GM13977 (cell line): ENCODE measurements around the gene KRTAP16-1.

Experiments
- DNase-seq: peaks from one replicate; pipeline ENCODE4 v3.0.0; 2012; ENCODE audit warnings: low spot score
- CTCF ChIP-seq: IDR thresholded peaks from 2 replicates; pipeline ENCODE4 v1.5.1; 2012; ENCODE audit warnings: mild to moderate bottlenecking, control low read depth; ENCODE audit not compliant: insufficient read depth; ENCODE audit errors: extremely low read depth, missing control alignments
- in situ Hi-C: fragments of 300-500 bp; cut with MboI; formaldehyde crosslinking; loops from one replicate; pipeline ENCODE4 v1.12.0; 2022; ENCODE audit warnings: low sequenced_read_pairs, low pct_unique_long_range_greater_than_20kb, mixed read lengths, inconsistent platforms; ENCODE audit not compliant: unreplicated experiment

The KRTAP16-1 gene

GRCh38 chr17:41345992-41346391 is 36.9 kb upstream of the KRTAP16-1 start:
- TF ChIP-seq CTCF: no peak
- no peak for DNase-seq
- in situ Hi-C loops: no loop called here

- in situ Hi-C loops: no loop called here
These were observed 33.9 kb upstream of the KRTAP16-1 start for GRCh38 chr17:41343029-41343428.

DNA sequence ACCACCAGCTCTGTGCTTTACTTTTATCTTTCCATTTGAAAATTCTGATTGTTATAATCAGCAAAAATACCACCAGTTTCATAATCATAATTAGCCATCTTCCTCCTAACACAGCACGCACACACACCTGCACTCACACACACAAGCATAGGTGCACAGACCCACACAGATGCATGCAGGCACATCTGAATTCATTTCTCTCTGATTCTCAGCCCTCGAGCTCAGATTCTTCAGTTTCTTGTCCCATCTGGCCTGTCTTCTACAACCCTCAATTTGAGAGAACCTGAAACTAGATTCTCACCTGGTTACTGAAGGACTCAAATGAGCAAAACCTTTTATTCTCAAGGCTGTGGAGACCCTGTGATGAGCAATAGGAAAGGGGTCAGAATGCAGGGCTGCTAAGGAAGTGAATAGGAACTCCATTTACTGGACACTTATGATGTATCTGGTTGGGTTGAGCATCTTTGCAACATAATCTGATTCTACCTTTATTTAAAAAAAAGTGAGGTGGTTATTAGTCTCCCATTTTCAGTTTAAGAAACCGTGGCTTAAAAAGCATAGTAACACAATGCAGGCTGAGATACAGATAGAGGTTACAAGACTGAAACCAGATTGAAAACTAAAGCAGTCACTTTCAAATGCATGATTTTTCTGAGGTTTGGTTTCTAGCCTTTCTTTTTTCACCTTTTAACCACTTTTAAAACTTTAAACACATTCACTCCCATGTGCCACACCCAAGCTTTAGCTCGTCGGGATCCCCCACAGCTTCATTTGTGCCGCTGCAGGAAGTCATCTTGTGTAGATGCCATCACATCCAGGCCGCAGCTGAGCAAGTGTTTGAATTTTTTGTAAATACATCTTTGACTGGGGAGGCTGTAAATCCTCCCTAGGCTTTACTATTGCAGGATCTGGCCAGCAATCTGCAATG is 32.1 kb upstream of the KRTAP16-1 start:
- no peak for DNase-seq
- TF ChIP-seq CTCF: no peak
- in situ Hi-C loops: no loop called here

More at GRCh38 chr17:41343029-41343428, 33.9 kb upstream of the KRTAP16-1 start:
- no peak for DNase-seq
- no peak for TF ChIP-seq CTCF

DNA sequence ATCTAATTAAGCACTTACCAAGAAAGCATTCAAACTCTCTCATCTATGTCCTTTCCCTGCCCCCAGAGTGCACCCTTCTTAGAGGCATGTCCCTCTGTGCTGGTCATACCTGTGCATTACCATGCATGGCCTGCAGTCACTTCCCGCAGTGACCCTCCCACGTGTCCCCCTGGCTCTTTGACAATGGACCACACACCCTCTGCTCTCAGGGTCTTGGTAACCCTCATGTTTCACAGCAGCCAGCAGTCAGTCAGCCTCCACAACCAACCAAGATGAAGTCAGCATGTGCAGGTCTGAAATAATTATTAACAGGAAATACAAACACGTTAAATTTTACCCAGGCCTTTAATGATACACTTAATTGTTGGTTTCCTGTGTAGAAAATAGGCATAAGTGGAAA is 31.4 kb upstream of the KRTAP16-1 start:
- no peak for TF ChIP-seq CTCF
- in situ Hi-C loops: no loop called here
- no peak for DNase-seq

DNA sequence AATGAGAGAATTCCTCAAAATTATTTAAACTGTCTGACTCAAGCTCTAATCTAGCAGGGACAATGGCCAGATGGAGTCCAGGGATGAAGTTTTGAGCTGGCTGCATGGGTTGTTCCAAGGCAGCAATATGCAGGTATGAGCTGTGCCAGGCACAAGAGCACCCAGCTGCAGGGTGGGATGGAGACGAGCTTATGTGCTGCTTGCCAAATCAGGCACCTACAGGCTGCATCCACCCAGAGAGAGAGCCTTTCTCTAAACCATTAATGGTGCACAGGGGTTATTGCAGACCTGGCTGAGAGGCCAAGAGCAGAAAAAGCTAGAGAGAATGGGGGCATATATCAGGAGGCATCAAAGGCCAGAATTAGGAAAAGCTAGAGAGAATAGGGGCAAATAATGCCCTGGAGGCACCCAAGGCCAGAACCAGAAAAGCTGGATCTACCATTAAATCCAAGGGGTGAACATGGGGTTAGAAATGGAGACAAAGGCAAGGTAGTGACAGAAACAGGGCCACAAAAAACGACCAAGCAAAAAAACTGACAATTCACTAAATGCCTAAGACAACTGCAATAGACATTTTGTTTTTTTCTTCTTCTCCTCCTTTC is 30.6 kb upstream of the KRTAP16-1 start:
- no peak for DNase-seq
- in situ Hi-C loops: no loop called here
- no peak for TF ChIP-seq CTCF

DNA sequence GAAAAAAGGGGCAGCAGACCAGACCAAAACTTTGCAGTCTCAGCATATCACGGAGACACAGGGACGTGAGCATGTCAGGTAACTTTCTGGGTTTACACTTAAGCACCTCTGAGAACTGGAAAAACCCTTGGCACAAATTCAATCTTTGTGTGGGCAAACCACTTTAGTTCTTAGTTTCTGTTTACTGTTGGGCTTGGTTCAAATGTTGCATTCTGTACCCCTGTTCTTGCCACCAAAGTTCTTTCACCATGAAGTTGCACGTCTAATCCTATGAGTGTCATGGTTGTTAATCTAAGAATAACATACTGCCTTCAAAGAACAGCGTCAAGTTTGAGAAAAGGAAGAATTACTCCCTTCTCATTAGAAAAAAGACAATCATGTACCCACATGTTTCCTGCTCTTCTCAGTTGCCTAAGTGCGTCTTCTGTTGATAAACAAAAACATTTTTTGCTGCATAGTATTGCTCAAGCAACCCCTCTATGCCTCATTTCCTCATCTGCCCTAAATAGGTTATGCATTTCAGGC is 29.9 kb upstream of the KRTAP16-1 start:
- TF ChIP-seq CTCF: no peak
- DNase-seq: no peak
- in situ Hi-C loops: no loop called here
